Measurements from ENCODE around the gene STMN1.

The STMN1 gene

GRCh38 chr1:25948641-25949040, 42.4 kb upstream of the STMN1 start:
- DNase-seq: peak; percentile 78 to 87
- H3K4me1 ChIP-seq (ENCODE audit: control insufficient read depth in 1 of 2, insufficient read depth in 2 of 2, low read length in 2 of 2): peaks cover 0 to 2% of the 10 kb centered on the region in 2 experiments
- no peak overlapping the region for H2BK5ac ChIP-seq (ENCODE audit: low read depth, low read length, poor library complexity)
- no peak overlapping the region for H3K18ac ChIP-seq (ENCODE audit: low read length)
- no peaks in the 10 kb centered on the region for H3K27me3 ChIP-seq (ENCODE audit: insufficient read depth, low read length)
- H3K9me3 ChIP-seq (ENCODE audit: insufficient read depth, low read depth, low read length): no peaks in the 10 kb centered on the region
- no peak overlapping the region for H3K9ac ChIP-seq (ENCODE audit: low read length)
- no peak overlapping the region for H3K27ac ChIP-seq (ENCODE audit: low read depth, low read length)
- H4K91ac ChIP-seq (ENCODE audit: low read depth, low read length): no peak overlapping the region
- H3K4me3 ChIP-seq (ENCODE audit: low read depth, low read length): no peak overlapping the region
- no peak overlapping the region for H2AK5ac ChIP-seq (ENCODE audit: low read length)
- no peak overlapping the region for H3K4me2 ChIP-seq (ENCODE audit: low read length)
- WGBS (ENCODE audit: extremely low coverage, insufficient coverage, insufficient read length): no CpG with 5 or more reads among the region's 4 CpGs
- no peak overlapping the region for H2BK12ac ChIP-seq (ENCODE audit: low read length)
- no peak overlapping the region for H2AFZ ChIP-seq (ENCODE audit: insufficient read depth, low read length, poor library complexity)
- H3K36me3 ChIP-seq (ENCODE audit: control insufficient read depth in 1 of 2, insufficient read depth in 2 of 2, low read length in 2 of 2): no peaks in the 10 kb centered on the region
- H4K8ac ChIP-seq (ENCODE audit: low read depth, low read length): no peak overlapping the region
- H3K79me2 ChIP-seq (ENCODE audit: control insufficient read depth, insufficient read depth, low read length, poor library complexity): no peaks in the 10 kb centered on the region
- H3K4ac ChIP-seq (ENCODE audit: low read depth, low read length): no peak overlapping the region
- H3K79me1 ChIP-seq (ENCODE audit: low read length): peaks cover 2% of the 10 kb centered on the region
- H3K14ac ChIP-seq (ENCODE audit: low read length): no peak overlapping the region
- H2BK120ac ChIP-seq (ENCODE audit: insufficient read depth, low read length, poor library complexity): no peak overlapping the region
- no peak overlapping the region for H3K23ac ChIP-seq (ENCODE audit: low read length)
- no peak overlapping the region for H4K12ac ChIP-seq (ENCODE audit: low read depth, low read length)

GRCh38 chr1:25947027-25947426, 40.8 kb upstream of the STMN1 start:
- no peak overlapping the region for H3K14ac ChIP-seq (ENCODE audit: low read length)
- H3K36me3 ChIP-seq (ENCODE audit: control insufficient read depth in 1 of 2, insufficient read depth in 2 of 2, low read length in 2 of 2): no peaks in the 10 kb centered on the region
- no peak overlapping the region for H4K12ac ChIP-seq (ENCODE audit: low read depth, low read length)
- H2AFZ ChIP-seq (ENCODE audit: insufficient read depth, low read length, poor library complexity): no peak overlapping the region
- H3K79me1 ChIP-seq (ENCODE audit: low read length): peaks cover 2% of the 10 kb centered on the region
- no peak overlapping the region for H3K9ac ChIP-seq (ENCODE audit: low read length)
- peak in 1 of 2 donors; percentile 52 for DNase-seq
- H3K4ac ChIP-seq (ENCODE audit: low read depth, low read length): no peak overlapping the region
- H2AK5ac ChIP-seq (ENCODE audit: low read length): no peak overlapping the region
- no peaks in the 10 kb centered on the region for H3K9me3 ChIP-seq (ENCODE audit: insufficient read depth, low read depth, low read length)
- no peaks in the 10 kb centered on the region for H3K27me3 ChIP-seq (ENCODE audit: insufficient read depth, low read length)
- no peak overlapping the region for H2BK5ac ChIP-seq (ENCODE audit: low read depth, low read length, poor library complexity)
- H3K27ac ChIP-seq (ENCODE audit: low read depth, low read length): no peak overlapping the region
- no peak overlapping the region for H2BK12ac ChIP-seq (ENCODE audit: low read length)
- H3K79me2 ChIP-seq (ENCODE audit: control insufficient read depth, insufficient read depth, low read length, poor library complexity): no peaks in the 10 kb centered on the region
- no peak overlapping the region for H3K18ac ChIP-seq (ENCODE audit: low read length)
- H4K8ac ChIP-seq (ENCODE audit: low read depth, low read length): no peak overlapping the region
- H3K4me1 ChIP-seq (ENCODE audit: control insufficient read depth in 1 of 2, insufficient read depth in 2 of 2, low read length in 2 of 2): peaks cover 0 to 2% of the 10 kb centered on the region in 2 experiments
- no CpG with 5 or more reads among the region's 2 CpGs for WGBS (ENCODE audit: extremely low coverage, insufficient coverage, insufficient read length)
- no peak overlapping the region for H2BK120ac ChIP-seq (ENCODE audit: insufficient read depth, low read length, poor library complexity)
- H4K91ac ChIP-seq (ENCODE audit: low read depth, low read length): no peak overlapping the region
- no peak overlapping the region for H3K4me2 ChIP-seq (ENCODE audit: low read length)
- no peak overlapping the region for H3K23ac ChIP-seq (ENCODE audit: low read length)
- no peak overlapping the region for H3K4me3 ChIP-seq (ENCODE audit: low read depth, low read length)

GRCh38 chr1:25945761-25946160, 39.5 kb upstream of the STMN1 start:
- Histone ChIP-seq H3K79me2 (ENCODE audit: control insufficient read depth, insufficient read depth, low read length, poor library complexity) (no peaks in the 10 kb centered on the region), H4K91ac (ENCODE audit: low read depth, low read length) (no peak overlapping the region), H3K14ac (ENCODE audit: low read length) (no peak overlapping the region), H3K4me2 (ENCODE audit: low read length) (no peak overlapping the region), H3K4me1 (ENCODE audit: control insufficient read depth in 1 of 2, insufficient read depth in 2 of 2, low read length in 2 of 2) (peaks cover 0 to 2% of the 10 kb centered on the region in 2 experiments), H3K27me3 (ENCODE audit: insufficient read depth, low read length) (no peaks in the 10 kb centered on the region), H4K12ac (ENCODE audit: low read depth, low read length) (no peak overlapping the region), H2AFZ (ENCODE audit: insufficient read depth, low read length, poor library complexity) (no peak overlapping the region), H3K18ac (ENCODE audit: low read length) (no peak overlapping the region), H4K8ac (ENCODE audit: low read depth, low read length) (no peak overlapping the region), H3K23ac (ENCODE audit: low read length) (no peak overlapping the region), H3K9ac (ENCODE audit: low read length) (no peak overlapping the region), H3K4ac (ENCODE audit: low read depth, low read length) (no peak overlapping the region), H3K9me3 (ENCODE audit: insufficient read depth, low read depth, low read length) (no peaks in the 10 kb centered on the region), H3K4me3 (ENCODE audit: low read depth, low read length) (no peak overlapping the region), H3K79me1 (ENCODE audit: low read length) (peaks cover 2% of the 10 kb centered on the region), H2BK12ac (ENCODE audit: low read length) (no peak overlapping the region), H2BK5ac (ENCODE audit: low read depth, low read length, poor library complexity) (no peak overlapping the region), H3K36me3 (ENCODE audit: control insufficient read depth in 1 of 2, insufficient read depth in 2 of 2, low read length in 2 of 2) (no peaks in the 10 kb centered on the region), H3K27ac (ENCODE audit: low read depth, low read length) (no peak overlapping the region), H2AK5ac (ENCODE audit: low read length) (no peak overlapping the region), H2BK120ac (ENCODE audit: insufficient read depth, low read length, poor library complexity) (no peak overlapping the region)
- DNase-seq: no peak
- no CpG with 5 or more reads among the region's 5 CpGs for WGBS (ENCODE audit: extremely low coverage, insufficient coverage, insufficient read length)

- WGBS (ENCODE audit: extremely low coverage, insufficient coverage, insufficient read length): no CpG with 5 or more reads among the region's 3 CpGs
- Histone ChIP-seq H2BK5ac (ENCODE audit: low read depth, low read length, poor library complexity) (no peak overlapping the region), H3K36me3 (ENCODE audit: control insufficient read depth in 1 of 2, insufficient read depth in 2 of 2, low read length in 2 of 2) (no peaks in the 10 kb centered on the region), H3K14ac (ENCODE audit: low read length) (no peak overlapping the region), H3K79me2 (ENCODE audit: control insufficient read depth, insufficient read depth, low read length, poor library complexity) (no peaks in the 10 kb centered on the region), H2BK120ac (ENCODE audit: insufficient read depth, low read length, poor library complexity) (no peak overlapping the region), H3K9me3 (ENCODE audit: insufficient read depth, low read depth, low read length) (no peaks in the 10 kb centered on the region), H4K91ac (ENCODE audit: low read depth, low read length) (no peak overlapping the region), H4K12ac (ENCODE audit: low read depth, low read length) (no peak overlapping the region), H2BK12ac (ENCODE audit: low read length) (peak overlapping the region; percentile 85), H2AFZ (ENCODE audit: insufficient read depth, low read length, poor library complexity) (no peak overlapping the region), H3K27me3 (ENCODE audit: insufficient read depth, low read length) (no peaks in the 10 kb centered on the region), H3K18ac (ENCODE audit: low read length) (no peak overlapping the region), H3K4me3 (ENCODE audit: low read depth, low read length) (no peak overlapping the region), H3K27ac (ENCODE audit: low read depth, low read length) (no peak overlapping the region), H3K9ac (ENCODE audit: low read length) (no peak overlapping the region), H2AK5ac (ENCODE audit: low read length) (no peak overlapping the region), H4K8ac (ENCODE audit: low read depth, low read length) (no peak overlapping the region), H3K4me2 (ENCODE audit: low read length) (no peak overlapping the region), H3K79me1 (ENCODE audit: low read length) (peaks cover 2% of the 10 kb centered on the region), H3K23ac (ENCODE audit: low read length) (no peak overlapping the region), H3K4me1 (ENCODE audit: control insufficient read depth in 1 of 2, insufficient read depth in 2 of 2, low read length in 2 of 2) (peaks cover 0 to 2% of the 10 kb centered on the region in 2 experiments), H3K4ac (ENCODE audit: low read depth, low read length) (no peak overlapping the region)
- DNase-seq: peak in 1 of 2 donors; percentile 56
These were observed 38.8 kb upstream of the STMN1 start for GRCh38 chr1:25944986-25945385.

Data from trophoblast cell (in vitro differentiated cells and primary cell).